NCI-H1436 (cell line): ENCODE results near the gene BCAS3.
A peak's percentile ranks its signal among the peaks of the same experiment; 100 is the strongest.
"Not testable (repeated sequence)": the region's sequence is repeated elsewhere in the genome, so short reads cannot be mapped to it uniquely, and the experiment has no call there.

Source experiments
- DNase-seq: peaks from one replicate; lab custom pipeline; 2025; lab: John Stamatoyannopoulos, UW

BCAS3 gene

DNA sequence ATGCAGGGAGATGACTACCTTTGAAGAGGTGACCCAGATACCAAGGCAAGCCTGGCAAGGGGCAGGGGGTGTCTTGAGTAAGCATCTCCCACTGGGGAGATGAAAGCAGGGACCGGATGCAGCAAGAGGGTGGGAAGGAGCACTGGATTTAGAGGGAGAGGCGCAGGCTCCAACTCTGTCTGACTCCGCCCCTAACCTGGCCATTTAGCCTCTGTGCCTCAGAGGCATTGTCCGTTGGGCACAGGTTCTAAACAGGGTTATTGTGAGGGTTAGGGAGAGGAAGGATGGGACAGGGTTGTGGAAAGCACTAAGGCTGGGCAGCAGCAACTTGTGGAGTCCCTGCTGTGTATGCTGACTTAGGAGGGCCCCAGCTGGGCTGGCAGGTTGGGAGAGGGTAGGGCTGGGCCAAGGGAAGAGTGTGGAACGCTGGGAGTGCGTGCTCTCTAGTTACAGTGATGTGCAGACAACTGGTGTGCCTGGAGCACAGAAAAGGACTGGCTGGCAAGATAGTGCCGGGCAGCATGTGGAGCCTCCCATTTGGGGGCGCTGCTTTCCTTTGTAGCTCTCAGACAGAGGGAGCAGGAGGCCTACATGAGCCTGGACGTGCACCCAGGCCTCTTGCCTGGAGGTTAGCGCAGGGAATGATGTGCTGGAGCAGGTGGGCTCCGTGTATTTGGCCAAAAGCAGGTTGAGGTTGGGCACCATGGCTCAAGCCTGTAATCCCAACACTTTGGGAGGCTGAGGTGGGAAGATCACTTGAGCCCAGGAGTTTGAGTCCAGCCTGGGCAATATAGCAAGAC is 748.2 kb downstream of the BCAS3 start:
- peak; percentile 17 for DNase-seq

DNA sequence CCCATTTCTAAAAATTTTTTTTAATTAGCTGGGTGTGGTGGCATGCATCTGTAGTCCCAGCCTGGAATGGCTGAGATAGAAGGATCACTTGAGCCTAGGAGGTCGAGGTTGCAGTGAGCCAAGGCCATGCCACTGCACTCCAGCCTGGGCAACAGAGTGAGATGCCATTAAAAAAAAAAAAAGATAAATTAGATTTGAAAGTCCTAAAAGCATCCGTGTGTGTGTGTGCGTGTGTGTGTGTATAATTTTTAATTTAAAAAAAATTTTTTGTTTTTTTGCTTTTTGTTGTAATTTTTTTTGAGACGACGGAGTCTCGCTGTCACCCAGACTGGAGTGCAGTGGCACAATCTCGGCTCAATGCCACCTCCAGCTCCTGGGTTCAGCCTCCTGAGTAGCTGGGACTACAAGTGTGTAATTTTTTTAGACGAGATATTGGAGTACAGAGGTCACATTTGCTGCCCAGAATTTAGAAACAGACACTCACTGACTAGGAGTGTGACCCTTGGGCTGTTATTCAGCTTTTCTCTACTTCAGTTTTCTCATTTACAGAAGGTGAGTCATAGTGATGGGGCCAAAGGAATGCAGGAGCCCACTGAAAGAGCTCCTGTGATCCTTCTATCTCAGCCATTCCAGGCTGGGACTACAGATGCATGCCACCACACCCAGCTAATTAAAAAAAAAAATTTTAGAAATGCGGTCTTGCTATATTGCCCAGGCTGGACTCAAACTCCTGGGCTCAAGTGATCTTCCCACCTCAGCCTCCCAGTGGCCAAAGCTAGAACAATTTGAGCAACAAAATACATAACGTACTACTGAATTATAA is 749.0 kb downstream of the BCAS3 start:
- no peak for DNase-seq

DNA sequence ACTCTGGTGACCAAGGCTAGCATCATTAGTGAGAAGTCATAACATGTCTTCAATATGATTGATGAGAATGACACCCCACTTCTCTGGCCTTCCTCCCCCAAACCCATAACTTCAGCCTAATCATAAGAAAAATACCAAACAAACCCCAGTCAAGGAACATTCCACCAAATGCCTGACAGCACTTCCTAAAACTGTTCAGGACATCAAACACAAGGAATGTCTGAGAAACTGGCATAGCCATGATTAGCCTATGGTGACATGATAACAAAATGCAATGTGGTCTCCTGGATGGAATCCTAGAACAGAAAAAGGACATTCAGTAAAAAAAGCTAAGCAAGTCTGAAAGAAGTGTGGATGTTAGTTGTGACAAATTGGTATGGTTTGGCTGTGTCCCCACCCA is 749.9 kb downstream of the BCAS3 start:
- no peak for DNase-seq

DNA sequence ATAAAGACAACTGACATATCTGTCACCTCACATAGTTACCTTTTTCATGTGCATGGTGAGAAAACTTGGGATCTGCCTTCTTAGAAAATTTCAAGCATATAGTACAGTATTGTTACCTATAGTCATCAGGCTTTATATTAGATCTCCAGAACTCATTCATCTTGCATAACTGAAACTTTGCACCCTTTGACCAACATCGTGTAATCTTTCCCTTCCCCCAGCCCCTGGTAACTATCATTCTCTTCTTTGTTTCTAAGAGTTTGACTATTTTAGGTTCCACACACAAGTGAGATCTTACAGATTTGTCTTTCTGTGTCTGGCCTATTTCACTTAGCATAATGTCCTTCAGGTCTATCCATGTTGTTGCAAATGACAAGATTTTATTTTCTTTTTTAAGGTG is 751.6 kb downstream of the BCAS3 start:
- no peak for DNase-seq

DNA sequence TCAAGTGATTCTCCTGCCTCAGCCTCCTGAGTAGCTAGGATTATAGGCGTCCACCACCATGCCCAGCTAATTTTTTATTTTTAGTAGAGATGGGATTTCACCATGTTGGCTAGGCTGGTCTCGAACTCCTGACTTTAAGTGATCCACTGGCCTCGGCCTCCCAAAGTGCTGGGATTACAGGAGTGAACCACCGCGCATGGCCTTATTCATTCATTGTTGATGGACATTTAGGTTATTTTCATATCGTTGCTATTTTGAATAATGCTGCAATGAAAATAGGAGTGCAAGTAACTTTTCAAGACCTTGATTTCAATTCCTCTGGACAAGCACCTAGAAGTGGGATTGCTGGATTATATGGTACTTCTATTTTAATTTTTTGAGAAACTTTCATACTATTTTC is 752.2 kb downstream of the BCAS3 start:
- DNase-seq: not testable (repeated sequence)

DNA sequence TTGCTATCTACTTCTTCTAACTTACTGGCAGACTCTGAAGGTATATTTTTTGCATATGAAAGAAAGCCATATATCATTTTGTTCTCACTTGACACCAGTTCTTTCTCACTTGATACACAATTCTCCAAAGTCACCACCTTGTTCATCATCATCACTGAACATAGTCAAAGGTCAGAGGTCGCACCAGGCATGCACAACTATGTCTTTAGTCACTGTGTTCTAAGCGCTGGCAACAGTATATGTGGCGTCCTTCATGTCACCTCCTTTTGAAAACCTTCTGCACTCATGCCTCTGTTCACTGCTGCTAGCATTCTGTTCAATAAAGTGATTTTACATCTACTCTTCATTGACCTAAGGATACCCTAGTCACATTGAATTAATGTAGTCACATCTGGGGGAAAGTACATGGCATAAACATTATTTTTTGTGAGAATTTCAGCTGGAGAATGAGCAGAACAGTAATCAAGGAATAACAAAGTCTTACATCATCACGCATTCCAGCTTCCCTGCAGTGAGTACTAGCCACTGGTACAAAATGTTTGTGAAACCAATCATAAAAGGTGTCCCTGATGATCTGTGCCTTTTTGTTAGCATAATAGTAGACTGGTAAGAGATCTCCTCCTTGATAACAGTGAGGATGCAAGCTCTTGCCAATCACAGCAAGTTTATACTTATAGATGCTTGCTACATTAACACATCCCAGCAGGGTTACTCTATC is 754.1 kb downstream of the BCAS3 start:
- no peak for DNase-seq

DNA sequence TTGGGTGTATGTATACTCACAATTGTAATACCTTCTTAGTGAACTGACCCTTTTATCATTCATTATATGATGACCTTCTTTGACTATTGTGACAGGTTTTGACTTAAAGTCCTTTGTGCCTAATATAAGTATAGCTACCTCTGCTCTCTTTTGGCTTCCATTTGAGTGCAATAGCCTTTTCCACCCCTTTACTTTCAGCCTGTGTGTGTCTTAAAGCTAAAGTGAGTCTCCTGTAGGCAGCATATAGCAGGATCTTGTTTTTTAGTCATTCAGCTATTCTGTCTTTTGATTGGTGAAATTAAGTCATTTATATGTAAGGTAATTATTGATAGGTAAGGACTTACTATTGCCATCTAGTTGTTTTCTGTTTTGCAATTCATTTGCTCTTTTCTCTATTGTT is 758.6 kb downstream of the BCAS3 start:
- no peak for DNase-seq

DNA sequence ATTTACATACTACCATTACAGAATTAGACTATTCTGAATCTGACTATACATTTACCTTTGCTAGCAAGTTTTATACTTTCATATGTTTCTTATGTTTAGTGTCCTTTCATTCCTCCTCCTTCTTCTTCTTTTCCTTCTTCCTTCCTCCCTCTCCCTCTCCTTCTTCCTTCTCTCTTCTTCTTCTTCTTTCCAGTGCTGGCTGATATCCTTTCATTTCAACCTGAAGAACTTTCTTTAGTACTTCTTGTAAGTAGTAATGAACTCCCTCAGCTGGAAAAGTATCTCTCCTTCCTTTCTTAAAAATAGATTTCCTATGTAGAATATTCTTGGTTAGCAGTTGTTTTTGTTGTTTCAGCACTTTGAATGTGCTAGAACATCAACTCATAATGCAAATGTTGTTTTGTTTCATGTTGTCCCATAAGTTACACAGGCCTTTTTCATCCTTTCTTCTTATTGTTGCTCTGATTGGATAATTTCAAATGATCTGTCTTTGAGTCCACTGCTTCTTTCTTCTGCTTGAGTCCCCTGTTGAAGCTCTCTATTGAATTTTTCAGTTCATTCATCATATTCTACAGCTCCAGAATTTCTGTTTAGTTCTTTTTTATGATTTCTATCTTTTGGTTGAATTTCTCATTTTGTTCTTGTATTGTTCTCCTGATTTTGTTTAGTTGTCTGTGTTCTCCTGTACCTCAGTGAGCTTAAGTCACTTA is 759.5 kb downstream of the BCAS3 start:
- DNase-seq: no peak

DNA sequence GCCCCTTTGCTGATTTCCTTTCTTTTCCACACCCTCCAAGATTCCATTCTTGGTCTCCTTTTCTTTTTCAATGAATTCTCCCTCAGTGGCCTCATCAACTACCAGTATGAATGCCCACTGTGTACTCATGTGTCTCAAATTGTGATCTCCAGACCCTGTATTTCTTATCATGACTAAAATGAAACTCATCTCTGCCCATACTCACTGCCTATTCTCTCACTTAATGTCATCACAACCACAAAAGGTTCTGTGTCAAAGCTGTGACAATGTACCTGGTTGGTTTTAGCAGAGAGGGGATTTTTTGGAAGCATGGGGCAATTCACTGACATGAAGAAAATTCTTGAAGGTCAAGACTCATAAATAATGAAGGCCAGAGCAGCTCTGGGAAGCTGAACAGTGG is 763.0 kb downstream of the BCAS3 start:
- DNase-seq: no peak

DNA sequence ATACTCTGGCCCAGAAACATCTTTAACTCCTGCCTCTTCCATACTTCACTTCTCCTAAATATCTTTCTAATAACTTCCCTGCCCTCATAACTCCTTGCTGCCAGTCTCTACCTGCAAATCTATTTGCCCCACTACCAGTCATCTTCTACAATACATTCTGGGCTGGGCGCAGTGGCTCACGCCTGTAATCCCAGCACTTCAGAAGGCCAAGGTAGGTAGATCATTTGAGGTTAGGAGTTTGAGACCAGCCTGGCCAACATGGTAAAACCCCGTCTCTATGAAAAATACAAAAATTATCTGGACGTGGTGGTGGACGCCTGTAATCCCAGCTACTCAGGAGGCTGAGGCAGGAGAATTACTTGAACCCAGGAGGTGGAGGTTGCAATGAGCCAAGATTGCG is 763.9 kb downstream of the BCAS3 start:
- DNase-seq: not testable (repeated sequence)

DNA sequence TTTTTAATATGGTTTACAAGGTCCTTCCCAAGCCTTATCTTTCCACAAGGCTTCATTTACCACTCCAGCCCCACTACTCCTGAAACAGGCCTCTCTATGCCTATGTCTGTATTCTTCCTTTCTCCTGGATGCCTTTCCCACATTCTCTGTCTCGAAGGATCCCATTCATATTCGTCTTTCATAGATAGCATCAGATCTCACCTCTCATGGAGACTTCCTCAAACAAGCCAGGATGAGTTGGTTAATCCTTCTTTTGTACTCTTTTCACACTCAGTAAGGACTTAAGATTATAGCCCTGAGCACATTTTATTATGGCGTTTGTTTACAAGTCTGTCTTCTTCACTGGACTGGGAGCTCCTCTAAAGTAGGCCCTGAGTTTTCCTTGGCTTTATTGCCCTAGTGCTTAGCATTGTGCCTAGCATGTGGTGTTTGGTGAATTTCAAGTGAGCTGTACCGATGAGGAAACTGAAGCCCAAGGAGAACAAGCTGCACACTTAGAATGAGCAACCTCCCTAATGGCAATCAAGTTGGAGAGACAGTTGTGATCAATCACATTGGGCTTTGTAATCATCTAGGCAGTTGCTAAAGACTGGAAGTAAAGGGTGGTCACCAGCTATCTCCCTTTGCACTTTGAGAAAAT is 764.6 kb downstream of the BCAS3 start:
- DNase-seq: no peak
